Astrocyte of the cerebellum (primary cell): Measurements from ENCODE around the gene GPR158.

ENCODE experiments used
- DNase-seq: peaks from one replicate; pipeline ENCODE4 v3.0.0-alpha.2; 2011; ENCODE audit warnings: low read depth
- H3K4me3 ChIP-seq: 2 replicates; pipeline ENCODE4 v1.5.1; 2011; ENCODE audit warnings: mild to moderate bottlenecking, low read depth, low read length, moderate library complexity
- in situ Hi-C: cut with HindIII; loops from 2 replicates; pipeline ENCODE4 v1.10.0; 2017; ENCODE audit warnings: low sequenced_read_pairs
- TF ChIP-seq, protein P1 (sequence below): IDR thresholded peaks from 2 replicates; pipeline ENCODE4 v1.5.1; 2012; ENCODE audit warnings: low read length, low read depth, moderate library complexity, mild to moderate bottlenecking; ENCODE audit errors: missing control alignments

Gene GPR158

DNA sequence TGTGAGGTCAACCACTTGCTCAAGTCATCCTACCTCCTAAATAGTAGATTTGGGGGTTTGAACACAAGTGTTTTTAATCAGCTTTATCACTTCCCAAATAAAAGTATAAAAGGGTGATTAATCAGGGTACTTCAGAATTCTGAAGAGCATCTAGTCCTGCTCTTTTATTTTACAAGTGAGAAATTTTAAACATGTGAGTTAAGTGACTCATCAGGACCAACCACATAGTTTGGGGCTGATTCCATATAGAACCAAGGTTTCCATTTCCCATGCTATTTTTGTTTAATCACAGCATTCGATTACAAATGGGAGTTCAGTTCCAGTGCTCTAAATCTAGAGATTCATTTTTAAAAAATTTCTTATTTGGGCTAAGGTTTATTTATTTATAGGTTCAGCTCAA is 113.4 kb downstream of the GPR158 start:
- no peak overlapping the region for H3K4me3 ChIP-seq
- TF ChIP-seq, protein P1, sequence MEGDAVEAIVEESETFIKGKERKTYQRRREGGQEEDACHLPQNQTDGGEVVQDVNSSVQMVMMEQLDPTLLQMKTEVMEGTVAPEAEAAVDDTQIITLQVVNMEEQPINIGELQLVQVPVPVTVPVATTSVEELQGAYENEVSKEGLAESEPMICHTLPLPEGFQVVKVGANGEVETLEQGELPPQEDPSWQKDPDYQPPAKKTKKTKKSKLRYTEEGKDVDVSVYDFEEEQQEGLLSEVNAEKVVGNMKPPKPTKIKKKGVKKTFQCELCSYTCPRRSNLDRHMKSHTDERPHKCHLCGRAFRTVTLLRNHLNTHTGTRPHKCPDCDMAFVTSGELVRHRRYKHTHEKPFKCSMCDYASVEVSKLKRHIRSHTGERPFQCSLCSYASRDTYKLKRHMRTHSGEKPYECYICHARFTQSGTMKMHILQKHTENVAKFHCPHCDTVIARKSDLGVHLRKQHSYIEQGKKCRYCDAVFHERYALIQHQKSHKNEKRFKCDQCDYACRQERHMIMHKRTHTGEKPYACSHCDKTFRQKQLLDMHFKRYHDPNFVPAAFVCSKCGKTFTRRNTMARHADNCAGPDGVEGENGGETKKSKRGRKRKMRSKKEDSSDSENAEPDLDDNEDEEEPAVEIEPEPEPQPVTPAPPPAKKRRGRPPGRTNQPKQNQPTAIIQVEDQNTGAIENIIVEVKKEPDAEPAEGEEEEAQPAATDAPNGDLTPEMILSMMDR = no peak
- DNase-seq = no peak
- in situ Hi-C loops = no loop called here

DNA sequence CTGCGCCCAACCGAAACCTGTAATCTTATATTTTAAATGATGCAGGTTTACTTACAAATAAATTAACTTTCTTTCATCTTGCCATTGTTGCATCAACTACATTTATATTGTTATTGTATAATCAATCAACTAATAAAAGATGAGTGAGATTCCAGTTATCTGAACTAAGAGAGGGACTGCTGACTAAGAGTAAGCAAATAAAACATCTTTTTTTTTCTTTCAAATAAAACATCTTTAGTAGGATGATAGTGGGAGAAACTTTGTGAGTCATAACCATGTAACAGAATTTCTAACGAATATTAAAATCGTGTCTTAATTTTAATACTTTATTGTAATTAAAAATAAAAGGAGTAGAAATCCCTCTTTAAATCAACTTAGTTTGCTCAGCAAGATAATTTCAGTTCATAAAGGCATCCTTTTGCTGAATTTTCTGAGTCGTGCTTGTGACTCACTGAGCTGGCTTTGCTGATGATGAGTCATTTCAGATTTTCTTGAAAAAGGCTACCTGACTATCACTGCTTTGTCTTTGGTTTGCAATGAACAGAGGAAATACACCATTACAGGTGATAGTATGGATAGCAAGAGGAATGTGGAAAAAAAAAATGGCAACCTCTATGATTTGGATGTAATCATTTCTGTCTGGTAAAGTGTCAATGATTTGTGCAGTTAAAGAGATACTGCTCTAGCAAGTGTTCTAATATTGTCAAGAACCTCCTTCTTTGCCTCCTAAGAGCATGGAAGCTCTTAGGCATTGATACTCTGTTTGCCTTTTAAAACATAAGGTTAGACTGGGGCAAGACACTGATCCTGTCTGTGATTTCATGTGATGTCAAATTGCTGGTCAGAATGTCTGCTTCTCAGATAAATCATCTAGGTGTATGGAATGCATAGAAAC is 119.5 kb downstream of the GPR158 start:
- DNase-seq = peak; percentile 15
- no peak overlapping the region for H3K4me3 ChIP-seq
- in situ Hi-C loops = no loop called here
- TF ChIP-seq, protein P1 = no peak

DNA sequence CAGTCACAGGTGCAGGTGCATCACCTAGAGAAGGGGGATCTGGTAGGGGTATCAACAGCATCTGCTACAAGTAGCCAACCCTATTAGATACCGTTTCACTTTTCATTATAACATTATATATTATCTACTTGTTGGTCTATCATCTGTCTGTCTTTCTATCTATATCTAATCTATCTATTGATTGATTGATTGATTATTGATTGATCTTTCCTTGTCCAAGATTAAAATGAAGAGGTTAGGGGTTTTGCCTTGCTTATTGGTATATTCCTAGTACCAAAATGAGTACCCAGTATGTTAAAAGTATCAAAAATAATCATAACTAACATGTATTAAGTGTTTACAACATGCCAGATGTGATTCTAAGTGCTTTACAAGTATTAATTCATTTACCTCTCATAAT is 121.5 kb downstream of the GPR158 start:
- H3K4me3 ChIP-seq = no peak overlapping the region
- in situ Hi-C loops = no loop called here
- TF ChIP-seq, protein P1 = no peak
- no peak for DNase-seq

DNA sequence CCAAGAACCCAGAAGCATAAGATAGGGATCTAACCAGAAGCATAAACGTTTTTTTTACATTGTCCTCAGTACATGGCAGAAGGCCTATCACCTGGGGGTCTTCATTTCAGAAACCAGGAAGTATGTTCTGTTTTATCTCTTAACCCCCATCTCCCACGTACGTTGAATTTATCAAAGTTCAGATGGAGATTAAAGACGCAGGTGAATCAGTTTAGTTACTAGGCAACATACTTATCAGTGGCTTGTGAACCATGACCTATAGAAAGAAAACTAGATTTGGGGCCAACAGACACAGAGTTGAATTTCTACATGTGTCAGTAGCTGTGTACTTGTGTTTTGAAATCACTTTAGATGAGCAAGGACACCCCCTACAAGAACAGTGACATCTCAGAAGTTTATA is 122.7 kb downstream of the GPR158 start:
- in situ Hi-C loops = no loop called here

DNA sequence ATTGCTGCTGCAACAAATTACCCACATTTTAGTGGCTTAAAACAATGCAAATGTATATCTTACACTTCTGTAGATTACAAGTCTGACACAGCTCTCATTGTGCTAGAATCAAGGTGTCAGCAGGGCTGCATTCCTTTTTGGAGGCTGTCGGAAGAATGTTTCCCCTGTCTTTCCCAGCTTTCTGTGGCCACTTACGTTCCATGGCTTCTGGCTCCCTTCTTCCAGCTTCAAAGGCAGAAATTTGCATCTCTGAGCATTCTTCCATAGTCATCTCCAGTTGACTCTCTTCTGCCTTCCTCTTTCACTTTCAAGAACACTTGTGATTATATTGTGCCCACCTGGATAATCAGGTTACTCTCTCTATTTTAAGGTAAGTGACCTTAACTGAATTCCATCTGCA is 125.3 kb downstream of the GPR158 start:
- no peak for DNase-seq
- in situ Hi-C loops = no loop called here
- no peak overlapping the region for H3K4me3 ChIP-seq
- TF ChIP-seq, protein P1 = no peak

More for the DNA sequence above, 122.7 kb downstream of the GPR158 start:
- no peak for DNase-seq
- TF ChIP-seq, protein P1 = no peak
- no peak overlapping the region for H3K4me3 ChIP-seq

DNA sequence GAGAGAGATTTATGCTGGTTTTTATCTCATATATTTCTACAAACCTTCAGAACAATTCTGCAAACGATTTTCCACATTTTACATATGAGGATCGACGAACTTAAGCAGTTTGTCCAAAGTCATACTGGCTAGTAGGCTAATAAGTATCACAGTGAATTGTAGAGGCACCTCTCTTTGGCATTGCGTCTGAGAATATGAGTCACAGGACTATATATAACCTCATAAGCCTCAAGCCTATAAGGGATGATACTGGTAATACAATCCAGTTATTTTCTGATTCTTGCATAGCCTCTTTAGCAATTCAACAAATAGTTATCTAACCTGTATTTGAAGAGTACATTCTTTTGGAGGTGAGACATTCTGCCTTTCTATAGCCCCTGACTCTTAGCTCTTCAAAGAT is 129.8 kb downstream of the GPR158 start:
- TF ChIP-seq, protein P1 = no peak
- DNase-seq = no peak
- no peak overlapping the region for H3K4me3 ChIP-seq
- in situ Hi-C loops = no loop called here
